HG02870 (cell line): ENCODE measurements around the gene TLE3.

ENCODE experiments used
- ATAC-seq: cut with Tn5 transposase; IDR thresholded peaks from one replicate; pipeline ENCODE4 v1.9.1; 2021; ENCODE audit warnings: mild to moderate bottlenecking, moderate library complexity; ENCODE audit not compliant: unreplicated experiment

Gene TLE3

GRCh38 chr15:70063980-70064379 lies 33.7 kb downstream of the TLE3 start:
- no peak for ATAC-seq

DNA sequence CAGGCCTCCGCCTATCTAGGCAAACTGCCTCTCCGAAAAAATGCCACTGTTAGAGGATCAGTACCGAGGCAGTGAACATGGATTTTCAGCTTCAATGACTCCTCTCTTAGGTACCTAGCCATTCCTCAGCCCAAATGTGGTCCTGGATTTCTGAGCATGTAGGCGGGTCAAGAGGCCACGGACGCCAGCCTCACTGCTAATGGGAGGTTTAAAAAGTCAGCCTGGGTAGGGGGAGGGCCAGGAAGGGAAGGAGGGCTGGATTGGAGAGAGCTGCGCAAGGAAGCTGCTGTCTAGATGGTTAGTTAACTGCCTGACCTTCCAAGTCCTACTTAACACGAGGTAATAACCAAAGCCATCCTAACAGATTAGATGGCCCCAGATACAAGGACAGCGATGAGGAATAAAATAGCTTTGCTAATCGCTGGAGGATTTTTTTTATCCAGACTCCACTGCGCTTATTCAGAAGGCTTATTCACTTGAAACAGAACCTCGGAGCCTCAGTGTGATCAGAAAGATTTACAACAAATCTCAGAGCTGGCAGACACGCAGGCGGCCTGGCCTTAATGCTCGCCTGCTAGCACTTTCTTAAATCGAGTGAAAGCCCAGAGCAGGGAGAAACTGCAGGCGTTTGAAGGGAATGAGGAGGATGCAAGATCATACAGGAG lies 34.3 kb downstream of the TLE3 start:
- ATAC-seq: no peak

GRCh38 chr15:70062321-70062956 lies 35.3 kb downstream of the TLE3 start:
- no peak for ATAC-seq

- no peak for ATAC-seq
Observed at GRCh38 chr15:70061696-70062270, 35.9 kb downstream of the TLE3 start.

- no peak for ATAC-seq
Observed at GRCh38 chr15:70060993-70061305, 36.8 kb downstream of the TLE3 start.

GRCh38 chr15:70060214-70060992 lies 37.3 kb downstream of the TLE3 start:
- ATAC-seq: no peak

DNA sequence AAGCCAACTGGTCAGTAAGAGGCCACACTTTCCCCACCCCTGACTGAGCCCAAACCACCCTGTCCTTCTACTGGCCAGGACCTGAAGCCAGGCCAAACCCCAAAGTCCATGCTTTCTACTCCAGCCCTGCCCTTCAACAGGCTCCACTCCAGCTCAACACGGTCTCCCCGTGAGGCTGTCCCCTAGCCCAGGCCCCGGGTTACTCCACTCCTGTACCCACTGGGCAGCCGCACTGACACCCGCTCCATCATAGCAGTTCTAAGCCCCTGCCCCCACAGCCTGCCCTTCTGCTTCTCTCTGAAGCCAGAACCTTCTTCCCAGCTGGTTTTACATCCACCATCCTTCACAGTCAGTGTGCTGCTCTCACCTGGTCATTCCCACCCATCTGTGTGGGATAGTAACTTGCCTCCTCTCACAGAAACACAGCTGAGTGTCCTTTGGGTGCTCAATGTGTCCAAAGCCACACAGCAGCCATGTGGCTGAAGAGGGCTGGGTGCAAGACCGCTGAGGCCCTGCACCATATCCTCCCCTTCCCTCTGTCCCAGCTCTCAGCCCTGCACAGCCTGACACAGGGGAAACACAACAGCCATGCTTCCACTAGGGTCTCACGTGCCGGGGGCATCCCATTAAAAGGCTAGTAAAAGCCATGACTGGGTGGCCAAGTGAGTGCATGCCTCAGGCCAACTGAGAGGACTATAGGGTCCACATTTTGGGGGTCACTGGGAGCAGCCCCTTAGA lies 38.1 kb downstream of the TLE3 start:
- no peak for ATAC-seq

GRCh38 chr15:70058642-70059360 lies 38.9 kb downstream of the TLE3 start:
- no peak for ATAC-seq

GRCh38 chr15:70057931-70058641 lies 39.6 kb downstream of the TLE3 start:
- no peak for ATAC-seq

GRCh38 chr15:70056091-70056680 lies 41.5 kb downstream of the TLE3 start:
- ATAC-seq: no peak

- no peak for ATAC-seq
Observed at GRCh38 chr15:70055601-70056051, 42.1 kb downstream of the TLE3 start.

DNA sequence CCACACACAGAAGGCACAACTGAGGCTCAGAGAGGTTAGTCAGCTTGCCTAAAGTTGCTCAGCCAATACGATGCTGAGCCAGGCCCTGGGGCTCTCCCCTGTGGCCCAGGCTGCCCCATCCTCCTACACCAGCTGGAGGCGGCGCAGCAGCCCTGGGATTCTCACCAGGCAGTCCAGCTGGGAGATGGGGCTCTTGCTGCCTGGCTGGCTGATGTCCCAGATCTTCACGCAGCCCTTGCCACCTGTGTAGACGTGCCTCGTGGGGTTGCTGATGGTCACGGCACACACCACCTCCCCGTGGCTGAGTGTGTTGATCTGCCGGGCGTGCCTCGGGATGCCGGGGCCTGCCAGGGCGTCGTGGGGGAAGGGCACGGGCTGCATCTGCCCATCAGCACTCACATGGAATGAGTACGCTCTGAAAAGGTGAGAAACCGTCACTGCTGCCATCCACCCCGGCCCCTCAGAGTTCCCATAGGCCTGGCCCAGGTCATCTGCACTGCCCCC lies 42.8 kb downstream of the TLE3 start:
- ATAC-seq: no peak

DNA sequence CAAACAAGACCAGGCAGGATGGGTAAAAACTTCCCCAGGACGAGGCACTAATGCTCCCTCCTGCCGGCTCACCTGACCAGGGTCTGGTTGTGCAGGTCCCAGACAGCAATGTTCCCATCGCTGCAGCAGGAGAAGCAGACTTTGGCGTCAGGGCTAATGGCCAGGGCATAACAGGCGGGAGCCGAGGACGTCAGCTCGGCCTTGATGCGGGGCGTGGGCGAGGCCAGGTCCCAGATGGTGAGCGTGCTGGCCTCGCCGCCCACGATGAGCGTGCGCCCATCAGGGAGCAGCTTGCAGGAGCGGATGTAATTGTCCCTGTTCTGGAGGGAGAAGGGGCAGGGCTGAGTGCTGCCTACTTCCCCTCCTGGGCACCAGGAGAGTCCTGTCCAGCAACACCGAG lies 43.4 kb downstream of the TLE3 start:
- ATAC-seq: no peak

DNA sequence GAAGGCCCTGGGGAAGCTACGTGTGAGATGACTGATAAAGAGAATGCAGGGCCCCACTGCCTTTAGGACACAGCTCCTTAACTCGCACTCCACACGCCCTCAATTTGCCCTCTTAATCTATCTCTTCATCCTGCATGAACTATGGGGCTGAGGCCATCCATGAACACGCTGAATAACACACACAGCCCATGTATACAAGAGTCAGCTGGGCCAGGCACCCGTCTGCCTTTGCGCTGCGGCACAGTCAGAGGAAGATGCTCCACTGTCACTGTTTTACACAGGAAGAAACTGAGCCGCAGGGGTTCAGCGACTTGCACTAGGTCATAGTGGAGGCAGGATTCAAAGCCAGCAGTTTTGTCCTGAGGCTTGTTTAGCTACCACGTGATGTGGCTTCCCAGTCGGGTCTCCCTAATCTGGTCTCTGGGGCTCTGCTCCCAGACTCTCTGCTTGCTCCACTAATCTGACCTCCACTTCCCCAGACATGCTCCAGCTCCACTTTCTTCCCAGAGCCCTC lies 43.9 kb downstream of the TLE3 start:
- no peak for ATAC-seq

GRCh38 chr15:70053001-70053715 lies 44.6 kb downstream of the TLE3 start:
- ATAC-seq: no peak

DNA sequence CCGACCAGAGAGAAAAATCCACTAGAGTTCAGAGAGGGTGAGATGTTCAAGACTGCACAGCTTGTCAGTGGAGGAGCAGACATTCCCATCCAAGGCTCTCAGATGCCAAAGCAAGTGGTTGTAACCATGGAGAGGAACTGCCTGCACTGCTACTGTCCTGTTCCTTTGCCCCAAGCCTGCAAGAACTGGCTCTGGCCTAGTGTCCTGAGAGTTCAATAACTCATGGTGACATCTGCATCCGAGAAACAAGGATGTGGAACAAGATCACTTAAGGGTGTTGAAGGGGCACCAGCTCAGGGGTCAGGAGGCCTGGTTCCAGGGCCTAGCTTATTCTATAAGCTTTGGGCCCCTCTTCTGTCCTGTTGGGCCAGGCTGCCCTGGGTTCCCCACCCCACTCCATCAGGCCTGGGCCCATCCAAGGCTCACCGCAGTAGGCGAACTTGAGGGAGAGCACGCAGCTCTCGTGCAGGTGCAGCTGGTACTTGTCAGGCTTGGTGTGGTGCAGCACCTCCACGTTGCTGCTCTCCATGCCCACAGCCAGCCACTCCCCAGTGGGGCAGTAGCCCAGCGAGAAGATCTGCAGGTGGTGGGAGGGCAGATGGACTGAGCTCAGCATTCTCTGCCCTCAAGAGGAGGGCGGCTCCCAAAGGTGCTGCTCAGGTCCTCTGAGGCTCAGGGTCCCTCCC lies 45.6 kb downstream of the TLE3 start:
- ATAC-seq: no peak

DNA sequence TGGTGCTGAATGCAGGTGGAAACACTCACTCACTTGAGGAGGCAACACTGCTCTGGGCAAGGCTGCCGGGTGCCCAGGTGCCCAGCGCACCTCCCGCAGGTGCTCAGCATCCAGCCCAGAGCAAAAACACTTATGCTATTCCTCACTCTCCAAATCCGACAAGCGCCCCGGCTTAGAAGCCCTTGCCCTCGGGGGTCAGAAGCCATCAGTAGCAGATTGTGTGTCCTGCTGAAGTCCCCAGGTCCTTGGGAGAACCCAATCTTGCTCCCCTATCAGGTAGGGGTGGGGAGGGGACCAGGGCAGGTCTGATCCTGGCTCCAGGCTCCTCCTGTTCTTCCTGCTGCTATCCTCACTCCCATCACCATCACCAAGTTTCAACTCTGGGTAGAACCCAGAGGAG lies 46.7 kb downstream of the TLE3 start:
- no peak for ATAC-seq

- ATAC-seq: no peak
Observed at GRCh38 chr15:70050441-70050840, 47.3 kb downstream of the TLE3 start.
